H9 (cell line): Measurements from ENCODE around the gene FAM184A. TPM values are rescaled to one million over a fixed set of nuclear protein-coding genes. Genes with fewer than 3 reads are reported as not detected.

Source experiments
- DNase-seq: peaks from one replicate; pipeline ENCODE4 v3.0.0-alpha.2; 2017
- H2AFZ ChIP-seq: one replicate; pipeline ENCODE4 v1.6.1; 2013; ENCODE audit warnings: mild to moderate bottlenecking, low read length, control low read depth, moderate library complexity
- H2AK5ac ChIP-seq: 2 replicates; pipeline ENCODE4 v1.6.1; 2013; ENCODE audit warnings: low read length, control low read depth, mixed read lengths; ENCODE audit not compliant: insufficient read length
- H2BK120ac ChIP-seq: one replicate; pipeline ENCODE4 v1.6.1; 2013; ENCODE audit warnings: low read depth, mild to moderate bottlenecking, low read length, control low read depth, inconsistent platforms; ENCODE audit not compliant: poor library complexity, severe bottlenecking
- H2BK12ac ChIP-seq: 2 replicates; pipeline ENCODE4 v1.6.1; 2013; ENCODE audit warnings: low read length, control low read depth, mixed read lengths, low read depth; ENCODE audit not compliant: insufficient read length
- H2BK15ac ChIP-seq: 2 replicates; pipeline ENCODE4 v1.6.1; 2013; ENCODE audit warnings: low read depth, low read length, control low read depth
- H2BK20ac ChIP-seq: one replicate; pipeline ENCODE4 v1.6.1; 2013; ENCODE audit warnings: low read depth, mild to moderate bottlenecking, low read length, control low read depth, inconsistent platforms; ENCODE audit not compliant: poor library complexity, severe bottlenecking
- H2BK5ac ChIP-seq: 2 replicates; pipeline ENCODE4 v1.6.1; 2013; ENCODE audit warnings: low read length, control low read depth, mixed read lengths; ENCODE audit not compliant: insufficient read length
- H3K14ac ChIP-seq: 2 replicates; pipeline ENCODE4 v1.6.1; 2013; ENCODE audit warnings: low read length, control low read depth; ENCODE audit not compliant: insufficient read depth
- H3K18ac ChIP-seq: 2 replicates; pipeline ENCODE4 v1.6.1; 2013; ENCODE audit warnings: low read depth, mild to moderate bottlenecking, mixed read lengths, low read length, control low read depth; ENCODE audit not compliant: insufficient read length
- H3K23ac ChIP-seq: 2 replicates; pipeline ENCODE4 v1.6.1; 2013; ENCODE audit warnings: low read length, control low read depth, mixed read lengths, low read depth; ENCODE audit not compliant: insufficient read length
- H3K23me2 ChIP-seq: 2 replicates; pipeline ENCODE4 v1.6.1; 2013; ENCODE audit warnings: low read depth, mild to moderate bottlenecking, mixed read lengths, low read length, control low read depth; ENCODE audit not compliant: insufficient read length, poor library complexity, severe bottlenecking
- H3K27ac ChIP-seq: 2 replicates; pipeline ENCODE4 v1.5.1; 2013; ENCODE audit warnings: low read length, control low read depth, mixed read lengths, low read depth; ENCODE audit not compliant: insufficient read length
- H3K27me3 ChIP-seq: 2 replicates; pipeline ENCODE4 v1.6.1; 2013; ENCODE audit warnings: low read length, control low read depth, inconsistent platforms; ENCODE audit not compliant: insufficient read depth
- H3K4ac ChIP-seq: 2 replicates; pipeline ENCODE4 v1.6.1; 2013; ENCODE audit warnings: low read depth, mild to moderate bottlenecking, control low read depth, inconsistent platforms, low read length, moderate library complexity
- H3K4me1 ChIP-seq: 2 replicates; pipeline ENCODE4 v1.6.1; 2013; ENCODE audit warnings: low read length, control low read depth, inconsistent platforms; ENCODE audit not compliant: insufficient read depth
- H3K4me2 ChIP-seq: 2 replicates; pipeline ENCODE4 v1.6.1; 2013; ENCODE audit warnings: low read length, control low read depth, mixed read lengths; ENCODE audit not compliant: insufficient read length, insufficient read depth
- H3K56ac ChIP-seq: 2 replicates; pipeline ENCODE4 v1.6.1; 2013; ENCODE audit warnings: low read depth, mild to moderate bottlenecking, mixed read lengths, low read length, control low read depth; ENCODE audit not compliant: insufficient read length
- H3K79me1 ChIP-seq: 2 replicates; pipeline ENCODE4 v1.6.1; 2013; ENCODE audit warnings: low read depth, mild to moderate bottlenecking, moderate library complexity, low read length, control low read depth, inconsistent platforms; ENCODE audit not compliant: insufficient read depth, poor library complexity, severe bottlenecking
- H3K79me2 ChIP-seq: 2 replicates; pipeline ENCODE4 v1.6.1; 2013; ENCODE audit warnings: low read length, control low read depth, inconsistent platforms; ENCODE audit not compliant: insufficient read depth
- H3K9ac ChIP-seq: 2 replicates; pipeline ENCODE4 v1.6.1; 2013; ENCODE audit warnings: low read length, control low read depth, mixed read lengths; ENCODE audit not compliant: insufficient read length; ENCODE audit errors: extremely low read depth
- H3K9me3 ChIP-seq: one replicate; pipeline ENCODE4 v1.6.1; 2013; ENCODE audit warnings: low read depth, low read length, inconsistent platforms; ENCODE audit not compliant: control insufficient read depth
- H3T11ph ChIP-seq: one replicate; pipeline ENCODE4 v1.6.1; 2013; ENCODE audit warnings: mild to moderate bottlenecking, low read length, control low read depth, inconsistent platforms
- H4K20me1 ChIP-seq: one replicate; pipeline ENCODE4 v1.6.1; 2013; ENCODE audit not compliant: control insufficient read depth, insufficient read length, insufficient read depth
- H4K5ac ChIP-seq: 2 replicates; pipeline ENCODE4 v1.6.1; 2013; ENCODE audit warnings: low read depth, mild to moderate bottlenecking, mixed read lengths, low read length, control low read depth; ENCODE audit not compliant: insufficient read length
- H4K8ac ChIP-seq: replicated peaks from 2 replicates; pipeline ENCODE4 v1.6.1; 2013; ENCODE audit warnings: low read length, control low read depth, mixed read lengths, low read depth; ENCODE audit not compliant: insufficient read length
- H4K91ac ChIP-seq: 2 replicates; pipeline ENCODE4 v1.6.1; 2013; ENCODE audit warnings: low read depth, mild to moderate bottlenecking, moderate library complexity, mixed read lengths, low read length, control low read depth; ENCODE audit not compliant: insufficient read length
- H3K27ac Mint-ChIP-seq, 3 experiments: 2 replicates in 2 of 3; 3 replicates in 1 of 3; pipeline ENCODE4 v1.8.0; 2020 to 2021; ENCODE audit warnings: mixed read lengths in 3 of 3, mild to moderate bottlenecking in 1 of 3, moderate library complexity in 1 of 3
- H3K27me3 Mint-ChIP-seq: 2 replicates; pipeline ENCODE4 v1.8.0; 2021; ENCODE audit warnings: low read depth, mild to moderate bottlenecking, moderate library complexity, mixed read lengths
- H3K36me3 Mint-ChIP-seq, 3 experiments: 2 replicates in 2 of 3; 3 replicates in 1 of 3; pipeline ENCODE4 v1.8.0; 2020 to 2021; ENCODE audit warnings: low read depth in 3 of 3, mixed read lengths in 3 of 3; ENCODE audit not compliant: insufficient read depth in 1 of 3
- H3K4me1 Mint-ChIP-seq, 2 experiments: 2 replicates each; pipeline ENCODE4 v1.8.0; 2020; ENCODE audit warnings: mixed read lengths in 2 of 2
- H3K4me3 Mint-ChIP-seq, 2 experiments: 2 replicates in 1 of 2; 3 replicates in 1 of 2; pipeline ENCODE4 v1.8.0; 2020 to 2021; ENCODE audit warnings: mild to moderate bottlenecking in 2 of 2, mixed read lengths in 2 of 2, moderate library complexity in 1 of 2
- H3K9me3 Mint-ChIP-seq, 2 experiments: 2 replicates in 1 of 2; 3 replicates in 1 of 2; pipeline ENCODE4 v1.8.0; 2020; ENCODE audit warnings: mild to moderate bottlenecking in 2 of 2, mixed read lengths in 2 of 2, moderate library complexity in 1 of 2
- CTCF ChIP-seq: fragments of 200-600 bp; sonication (generic); conservative IDR thresholded peaks from 3 replicates; pipeline ENCODE4 v1.8.0; 2021; ENCODE audit warnings: antibody characterized with exemption, mild to moderate bottlenecking
- WGBS: extraction: QIAGEN DNeasy Blood & Tissue Kit; methylation state at CpG from one replicate; pipeline ENCODE4 v1.1.7; 2013; ENCODE audit warnings: missing lambda C conversion rate, low lambda C conversion rate, mixed read lengths; ENCODE audit not compliant: insufficient read length; ENCODE audit errors: extremely low coverage; 5-methylcytosine and 5-hydroxymethylcytosine counted together
- total RNA-seq: library from RNA; stranded (reverse); gene quantifications from 2 replicates; pipeline ENCODE4 v1.2.1, GENCODE V29; 2021

The FAM184A gene
- total RNA-seq, 1 experiment from 2014 or later = 11.4 TPM

GRCh38 chr6:118993803-118994251 lies 84.6 kb downstream of the FAM184A start:
- no peak for TF ChIP-seq CTCF
- H4K8ac ChIP-seq = no peak overlapping the region
- H3K4me2 ChIP-seq = no peak overlapping the region
- no peak overlapping the region for H2BK12ac ChIP-seq
- no peaks in the 10 kb centered on the region for H3K23me2 ChIP-seq
- no peaks in the 10 kb centered on the region for H3K79me1 ChIP-seq
- DNase-seq = no peak
- H3K79me2 ChIP-seq = no peaks in the 10 kb centered on the region
- no peak overlapping the region for H4K5ac ChIP-seq
- Mint-ChIP-seq H3K9me3 (no peaks in the 10 kb centered on the region), H3K4me1 (0 out of 4 replicates have a peak, but pooled peaks cover 0 to 3% of the 10 kb centered on the region in 2 experiments), H3K4me3 (no peak overlapping the region), H3K27ac (peak overlapping the region in 1 of 3 experiments; percentile 17; a peak in 1 of 7 replicates), H3K27me3 (no peaks in the 10 kb centered on the region), H3K36me3 (peaks cover 2 to 6% (median 4%) of the 10 kb centered on the region in 3 experiments; a peak in 5 of 7 replicates)
- H3K23ac ChIP-seq = no peak overlapping the region
- H2BK20ac ChIP-seq = no peak overlapping the region
- no peak overlapping the region for H3K9ac ChIP-seq
- H3K4ac ChIP-seq = no peak overlapping the region
- no peaks in the 10 kb centered on the region for H3K4me1 ChIP-seq
- no peak overlapping the region for H2AK5ac ChIP-seq
- no peak overlapping the region for H4K91ac ChIP-seq
- H4K20me1 ChIP-seq = no peaks in the 10 kb centered on the region
- H3K18ac ChIP-seq = no peak overlapping the region
- no peak overlapping the region for H2BK5ac ChIP-seq
- no peaks in the 10 kb centered on the region for H3K9me3 ChIP-seq
- no peak overlapping the region for H2BK120ac ChIP-seq
- WGBS = no CpG with 5 or more reads among the region's 3 CpGs
- H3K14ac ChIP-seq = no peak overlapping the region
- no peak overlapping the region for H2BK15ac ChIP-seq
- H3K56ac ChIP-seq = no peak overlapping the region
- no peak overlapping the region for H2AFZ ChIP-seq
- H3T11ph ChIP-seq = no peak overlapping the region
- H3K27me3 ChIP-seq = no peaks in the 10 kb centered on the region
- no peak overlapping the region for H3K27ac ChIP-seq
